Memory B cell (primary cell): Measurements from ENCODE around the gene TGFBR1.
"Not testable (repeated sequence)": the region's sequence is repeated elsewhere in the genome, so short reads cannot be mapped to it uniquely, and the experiment has no call there.

Source experiments
- ATAC-seq: fragments of 150-1000 bp; cut with Tn5 transposase; 2 replicates; pipeline ENCODE4 v1.10.0; 2021; ENCODE audit warnings: low read depth, mild to moderate bottlenecking, moderate library complexity
- DNase-seq, 2 donors: peaks; one replicate each; pipeline ENCODE4 v3.0.0; 2022; ENCODE audit warnings: low spot score in 2 of 2
- H3K27ac Mint-ChIP-seq: one replicate; pipeline ENCODE4 v1.8.0; 2022; ENCODE audit warnings: mild to moderate bottlenecking, moderate library complexity, mixed read lengths
- H3K27me3 Mint-ChIP-seq: one replicate; pipeline ENCODE4 v1.8.0; 2022; ENCODE audit warnings: mixed read lengths
- H3K36me3 Mint-ChIP-seq: one replicate; pipeline ENCODE4 v1.8.0; 2022; ENCODE audit warnings: mild to moderate bottlenecking, mixed read lengths
- H3K4me1 Mint-ChIP-seq: one replicate; pipeline ENCODE4 v1.8.0; 2022; ENCODE audit warnings: mixed read lengths
- H3K4me3 Mint-ChIP-seq: one replicate; pipeline ENCODE4 v1.8.0; 2022; ENCODE audit warnings: mild to moderate bottlenecking, moderate library complexity, mixed read lengths
- H3K9me3 Mint-ChIP-seq: one replicate; pipeline ENCODE4 v1.8.0; 2022; ENCODE audit warnings: mixed read lengths

TGFBR1 gene

GRCh38 chr9:99090336-99091130 is 14.4 kb upstream of the TGFBR1 start:
- Mint-ChIP-seq H3K36me3 (peaks cover 3% of the 10 kb centered on the region), H3K27ac (no peak overlapping the region), H3K4me1 (peaks cover 8% of the 10 kb centered on the region), H3K9me3 (no peaks in the 10 kb centered on the region), H3K4me3 (no peak overlapping the region), H3K27me3 (no peaks in the 10 kb centered on the region)
- DNase-seq (no peak), ATAC-seq (no peak)

GRCh38 chr9:99092643-99093491 is 12.0 kb upstream of the TGFBR1 start:
- H3K9me3 Mint-ChIP-seq, result no peaks in the 10 kb centered on the region
- no peaks in the 10 kb centered on the region for H3K4me1 Mint-ChIP-seq
- DNase-seq, result no peak
- no peak for ATAC-seq
- peaks cover 3% of the 10 kb centered on the region for H3K36me3 Mint-ChIP-seq
- no peak overlapping the region for H3K4me3 Mint-ChIP-seq
- H3K27ac Mint-ChIP-seq, result no peak overlapping the region
- H3K27me3 Mint-ChIP-seq, result no peaks in the 10 kb centered on the region

GRCh38 chr9:99093492-99093791 is 11.5 kb upstream of the TGFBR1 start:
- Mint-ChIP-seq H3K9me3 (no peaks in the 10 kb centered on the region), H3K4me3 (no peak overlapping the region), H3K4me1 (no peaks in the 10 kb centered on the region), H3K36me3 (peaks cover 3% of the 10 kb centered on the region), H3K27me3 (no peaks in the 10 kb centered on the region), H3K27ac (no peak overlapping the region)
- DNase-seq (no peak), ATAC-seq (no peak)

- DNase-seq (no peak), ATAC-seq (no peak)
- no peak overlapping the region for H3K27ac Mint-ChIP-seq
- peaks cover 5% of the 10 kb centered on the region for H3K9me3 Mint-ChIP-seq
- no peak overlapping the region for H3K4me3 Mint-ChIP-seq
- no peaks in the 10 kb centered on the region for H3K36me3 Mint-ChIP-seq
- no peaks in the 10 kb centered on the region for H3K4me1 Mint-ChIP-seq
- H3K27me3 Mint-ChIP-seq, result no peaks in the 10 kb centered on the region
Observed at GRCh38 chr9:99095565-99095964, 9.3 kb upstream of the TGFBR1 start.

GRCh38 chr9:99096409-99096808 is 8.5 kb upstream of the TGFBR1 start:
- Mint-ChIP-seq H3K9me3 (peaks cover 5% of the 10 kb centered on the region), H3K4me1 (no peaks in the 10 kb centered on the region), H3K27ac (no peak overlapping the region), H3K4me3 (no peak overlapping the region), H3K27me3 (no peaks in the 10 kb centered on the region), H3K36me3 (no peaks in the 10 kb centered on the region)
- DNase-seq (no peak), ATAC-seq (no peak)

GRCh38 chr9:99099806-99100585 is 4.9 kb upstream of the TGFBR1 start:
- H3K36me3 Mint-ChIP-seq, H3K4me1 Mint-ChIP-seq, H3K27ac Mint-ChIP-seq, ATAC-seq, H3K9me3 Mint-ChIP-seq, DNase-seq, H3K4me3 Mint-ChIP-seq, H3K27me3 Mint-ChIP-seq: not testable (repeated sequence)

GRCh38 chr9:99101271-99101670 is 3.6 kb upstream of the TGFBR1 start:
- Mint-ChIP-seq H3K4me1 (peaks cover 11% of the 10 kb centered on the region), H3K27ac (no peak overlapping the region), H3K27me3 (no peaks in the 10 kb centered on the region), H3K36me3 (no peaks in the 10 kb centered on the region), H3K9me3 (peaks cover 5% of the 10 kb centered on the region), H3K4me3 (no peak overlapping the region)
- ATAC-seq (no peak), DNase-seq (no peak)

GRCh38 chr9:99101812-99102211 is 3.1 kb upstream of the TGFBR1 start:
- Mint-ChIP-seq H3K9me3 (peaks cover 5% of the 10 kb centered on the region), H3K27ac (no peak overlapping the region), H3K36me3 (no peaks in the 10 kb centered on the region), H3K4me3 (no peak overlapping the region), H3K4me1 (peaks cover 14% of the 10 kb centered on the region), H3K27me3 (no peaks in the 10 kb centered on the region)
- no peak for ATAC-seq
- DNase-seq, result no peak

- peak overlapping the region; percentile 91 for H3K4me3 Mint-ChIP-seq
- H3K9me3 Mint-ChIP-seq, result peaks cover 5% of the 10 kb centered on the region
- no peak for ATAC-seq
- H3K27ac Mint-ChIP-seq, result peak overlapping the region; percentile 64
- H3K27me3 Mint-ChIP-seq, result no peaks in the 10 kb centered on the region
- no peaks in the 10 kb centered on the region for H3K36me3 Mint-ChIP-seq
- DNase-seq, result no peak
- peaks cover 25% of the 10 kb centered on the region for H3K4me1 Mint-ChIP-seq
Observed at GRCh38 chr9:99103054-99103895, 1.6 kb upstream of the TGFBR1 start.

GRCh38 chr9:99103901-99104458 is 933 bp upstream of the TGFBR1 start:
- peak overlapping the region; percentile 91 for H3K4me3 Mint-ChIP-seq
- peaks cover 32% of the 10 kb centered on the region for H3K4me1 Mint-ChIP-seq
- ATAC-seq, result no peak
- no peak for DNase-seq
- no peaks in the 10 kb centered on the region for H3K27me3 Mint-ChIP-seq
- peak overlapping the region; percentile 64 for H3K27ac Mint-ChIP-seq
- H3K36me3 Mint-ChIP-seq, result no peaks in the 10 kb centered on the region
- peaks cover 5% of the 10 kb centered on the region for H3K9me3 Mint-ChIP-seq

GRCh38 chr9:99105152-99106043 is 485 bp downstream of the TGFBR1 start:
- peak overlapping the region; percentile 81 for H3K4me3 Mint-ChIP-seq
- peaks cover 40% of the 10 kb centered on the region for H3K4me1 Mint-ChIP-seq
- DNase-seq (peak in 1 of 2 donors; percentile 21), ATAC-seq (peak; percentile 23)
- H3K9me3 Mint-ChIP-seq, result no peaks in the 10 kb centered on the region
- no peaks in the 10 kb centered on the region for H3K36me3 Mint-ChIP-seq
- H3K27ac Mint-ChIP-seq, result peak overlapping the region; percentile 86
- no peaks in the 10 kb centered on the region for H3K27me3 Mint-ChIP-seq

- ATAC-seq (no peak), DNase-seq (no peak)
- H3K4me1 Mint-ChIP-seq, result peaks cover 40% of the 10 kb centered on the region
- H3K4me3 Mint-ChIP-seq, result peak overlapping the region; percentile 78
- no peaks in the 10 kb centered on the region for H3K36me3 Mint-ChIP-seq
- H3K27ac Mint-ChIP-seq, result peak overlapping the region; percentile 86
- no peaks in the 10 kb centered on the region for H3K9me3 Mint-ChIP-seq
- H3K27me3 Mint-ChIP-seq, result no peaks in the 10 kb centered on the region
Observed at GRCh38 chr9:99106044-99106375, 1.1 kb downstream of the TGFBR1 start.
